HG03039 (cell line): ENCODE measurements around the gene TEX19.
"Not testable (repeated sequence)": the region's sequence is repeated elsewhere in the genome, so short reads cannot be mapped to it uniquely, and the experiment has no call there.

Experiments used
- ATAC-seq: cut with Tn5 transposase; IDR thresholded peaks from one replicate; pipeline ENCODE4 v1.9.1; 2021; ENCODE audit warnings: mild to moderate bottlenecking, moderate library complexity; ENCODE audit not compliant: unreplicated experiment

The TEX19 gene

DNA sequence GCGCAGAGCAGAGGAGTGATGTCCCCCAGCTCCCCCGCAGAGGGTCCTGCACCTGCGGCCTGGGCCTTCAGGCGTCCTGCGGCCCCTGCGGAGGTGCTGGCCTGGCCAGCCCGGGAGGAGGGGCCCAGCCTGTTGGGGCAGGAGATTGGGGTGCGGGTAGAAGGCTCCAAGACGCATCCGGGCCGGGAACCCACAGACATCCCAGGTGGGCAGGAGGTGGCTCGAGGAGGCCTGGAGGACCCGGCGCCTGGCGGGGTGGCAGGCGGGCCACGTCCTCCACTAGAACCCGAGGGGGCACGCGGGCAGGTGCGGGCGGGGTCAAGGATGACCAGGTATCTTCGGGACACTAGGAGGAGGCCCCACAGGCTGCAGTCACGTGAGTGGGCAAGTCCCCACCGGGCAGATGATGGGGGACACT lies 24.8 kb upstream of the TEX19 start:
- ATAC-seq = no peak

DNA sequence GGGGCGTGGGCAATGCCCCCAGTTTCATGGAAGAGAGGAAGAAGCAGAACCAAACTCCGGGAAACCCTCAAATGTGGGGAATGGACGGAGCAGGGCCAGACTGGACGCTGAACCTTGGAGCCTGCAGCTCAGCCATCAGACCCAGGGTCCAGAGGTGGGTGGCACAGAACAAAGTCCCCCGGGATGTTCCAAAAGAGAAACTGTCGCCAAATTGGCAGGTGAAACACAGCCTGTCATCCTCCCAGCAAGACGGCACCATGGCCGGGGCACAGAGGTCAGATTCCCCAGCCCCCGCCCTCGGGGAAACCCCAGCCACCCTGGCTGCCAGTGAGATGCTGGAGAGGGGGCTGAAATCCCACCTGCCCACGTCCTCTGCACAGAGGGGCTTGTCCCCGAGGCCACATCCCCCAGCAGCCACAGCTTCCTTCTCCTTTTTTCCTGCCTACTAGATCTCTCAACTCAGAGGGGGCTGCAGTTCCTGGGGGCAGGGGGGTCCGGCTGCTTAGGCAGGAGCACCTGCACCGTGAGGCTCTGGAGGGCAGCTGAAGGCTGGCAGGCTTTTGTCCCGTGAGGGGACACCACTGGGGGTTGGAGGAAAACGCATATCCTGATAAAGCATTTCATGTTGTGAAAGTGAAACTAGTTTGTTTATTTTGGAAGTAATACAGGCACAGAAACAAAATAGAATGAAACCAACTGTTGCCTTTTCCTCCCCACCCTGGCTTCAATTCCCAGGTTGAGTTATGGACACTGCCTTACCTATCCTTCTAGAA lies 24.2 kb upstream of the TEX19 start:
- no peak for ATAC-seq

- no peak for ATAC-seq
Measured at GRCh38 chr17:82338858-82339633, 20.0 kb upstream of the TEX19 start.

- no peak for ATAC-seq
Measured at GRCh38 chr17:82339634-82340580, 19.1 kb upstream of the TEX19 start.

GRCh38 chr17:82342361-82343079 lies 16.5 kb upstream of the TEX19 start:
- ATAC-seq = no peak

DNA sequence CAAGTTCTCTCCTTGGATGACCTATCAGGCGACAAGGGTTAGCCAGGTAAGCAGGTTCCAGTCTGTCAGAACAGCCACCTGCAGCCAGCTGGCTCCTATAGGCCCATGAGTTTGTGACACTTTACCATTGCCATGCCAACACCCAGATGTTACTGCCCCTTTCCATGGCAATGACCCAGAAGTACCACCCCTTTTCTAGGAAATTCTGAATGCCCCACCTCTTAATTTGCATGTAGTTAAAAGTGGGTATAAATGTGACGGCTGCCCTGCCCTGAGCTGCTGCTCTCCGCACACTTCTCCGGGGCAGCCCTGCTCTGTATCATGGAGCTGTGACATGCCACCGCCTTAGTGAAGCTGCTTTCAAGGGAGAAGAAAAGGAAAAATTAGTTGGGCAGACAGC lies 15.5 kb upstream of the TEX19 start:
- no peak for ATAC-seq

- ATAC-seq = no peak
Measured at GRCh38 chr17:82344175-82344907, 14.7 kb upstream of the TEX19 start.

DNA sequence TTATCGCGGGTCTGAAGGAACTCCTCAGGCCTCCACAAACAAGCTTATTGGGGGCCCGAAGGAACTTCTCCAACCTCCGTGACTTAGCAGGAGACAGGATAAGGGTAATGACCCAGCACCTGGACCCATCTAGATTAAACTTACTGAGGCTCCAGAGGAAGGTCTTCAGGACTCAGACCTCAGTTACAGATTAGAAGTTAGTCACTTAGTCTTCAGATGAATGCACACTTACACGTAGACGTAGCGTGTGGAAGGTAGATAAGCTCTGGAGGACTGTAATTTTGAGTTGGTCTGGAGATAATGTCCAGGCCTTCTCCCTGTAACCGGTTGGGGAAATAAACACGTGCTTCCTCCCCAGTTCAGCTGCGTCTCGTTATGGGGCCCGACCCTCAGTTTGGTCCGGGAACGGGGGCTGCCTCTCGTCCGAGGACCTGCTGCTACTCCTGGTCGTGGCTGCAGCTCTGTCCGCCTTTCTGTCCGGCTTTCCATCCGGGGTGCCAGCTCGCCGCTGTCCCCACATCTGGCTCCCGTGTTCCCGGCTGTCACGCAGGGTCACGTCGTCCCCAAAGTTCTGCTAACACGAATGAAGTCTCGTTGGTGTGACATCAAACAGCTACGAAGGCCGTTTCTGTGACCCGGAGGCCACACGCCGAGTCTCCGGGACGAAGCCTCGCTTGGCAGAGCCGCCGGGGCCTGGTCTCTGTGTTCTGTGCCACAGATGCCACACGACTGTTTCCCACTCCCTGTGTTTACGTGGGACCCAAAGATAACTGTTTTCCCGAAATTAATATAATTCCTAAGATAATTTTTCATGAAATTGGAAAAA lies 13.7 kb upstream of the TEX19 start:
- ATAC-seq = no peak

GRCh38 chr17:82346342-82347300 lies 12.4 kb upstream of the TEX19 start:
- no peak for ATAC-seq

GRCh38 chr17:82347994-82348393 lies 11.1 kb upstream of the TEX19 start:
- not testable (repeated sequence) for ATAC-seq

- no peak for ATAC-seq
Measured at GRCh38 chr17:82348434-82348833, 10.6 kb upstream of the TEX19 start.

- ATAC-seq = no peak
Measured at GRCh38 chr17:82348866-82349265, 10.2 kb upstream of the TEX19 start.

DNA sequence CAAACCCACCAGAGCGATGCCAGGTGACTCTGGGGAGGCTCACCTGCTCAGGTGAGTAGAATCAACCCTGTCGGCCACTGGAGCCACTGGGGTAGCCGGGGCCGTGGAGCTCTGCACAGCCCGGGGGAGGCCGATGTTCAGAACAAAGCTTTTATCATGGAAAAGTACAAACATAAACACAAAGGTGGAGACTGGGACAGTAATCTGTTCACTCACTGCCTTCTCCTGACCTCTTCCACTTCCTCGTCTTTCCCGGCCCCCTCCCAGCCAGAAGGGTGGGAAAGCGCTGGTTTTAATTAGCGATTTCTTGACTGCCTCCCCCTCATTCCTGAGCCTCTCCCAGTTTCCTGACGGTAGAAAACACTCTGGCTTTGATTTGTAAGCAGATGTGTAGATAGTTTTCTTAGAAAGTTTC lies 9.8 kb upstream of the TEX19 start:
- ATAC-seq = no peak

DNA sequence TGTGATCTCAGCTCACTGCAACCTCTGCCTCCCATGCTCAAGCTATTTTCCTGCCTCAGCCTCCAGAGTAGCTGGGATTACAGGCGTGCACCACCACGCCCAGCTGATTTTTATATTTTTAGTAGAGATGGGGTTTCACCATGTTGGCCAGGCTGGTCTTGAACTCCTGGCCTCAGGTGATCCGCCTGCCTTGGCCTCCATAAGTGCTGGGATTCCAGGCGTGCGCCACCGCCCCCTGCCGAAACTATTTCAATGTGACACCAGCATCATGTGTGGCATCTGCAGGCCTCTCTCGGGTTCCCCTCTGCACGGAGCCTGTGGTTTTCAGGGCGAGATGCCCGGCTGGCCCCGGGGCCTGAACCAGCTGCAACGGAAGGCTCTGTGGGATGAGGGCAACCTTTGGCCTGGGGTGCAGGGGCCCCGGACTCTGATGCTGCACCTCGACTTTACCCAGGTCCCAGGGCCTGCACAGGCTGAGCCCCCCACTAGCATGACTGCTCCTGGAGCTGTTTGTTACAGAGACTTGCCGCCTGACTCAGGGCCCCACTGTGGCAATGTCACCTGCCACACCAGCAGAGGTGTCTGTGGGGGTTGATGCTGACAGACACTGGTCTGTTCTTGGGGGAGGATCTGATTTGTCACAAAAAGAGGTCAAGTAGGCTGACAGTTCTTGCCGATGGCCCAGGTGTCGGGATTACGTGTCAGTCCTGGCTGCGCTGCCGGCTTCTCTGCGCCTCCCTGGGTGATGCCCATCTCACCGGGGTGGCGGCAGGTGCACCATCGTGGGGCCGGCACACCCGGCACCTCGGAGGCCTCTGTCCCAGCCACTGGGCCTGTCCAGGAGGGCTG lies 8.6 kb upstream of the TEX19 start:
- ATAC-seq = no peak

DNA sequence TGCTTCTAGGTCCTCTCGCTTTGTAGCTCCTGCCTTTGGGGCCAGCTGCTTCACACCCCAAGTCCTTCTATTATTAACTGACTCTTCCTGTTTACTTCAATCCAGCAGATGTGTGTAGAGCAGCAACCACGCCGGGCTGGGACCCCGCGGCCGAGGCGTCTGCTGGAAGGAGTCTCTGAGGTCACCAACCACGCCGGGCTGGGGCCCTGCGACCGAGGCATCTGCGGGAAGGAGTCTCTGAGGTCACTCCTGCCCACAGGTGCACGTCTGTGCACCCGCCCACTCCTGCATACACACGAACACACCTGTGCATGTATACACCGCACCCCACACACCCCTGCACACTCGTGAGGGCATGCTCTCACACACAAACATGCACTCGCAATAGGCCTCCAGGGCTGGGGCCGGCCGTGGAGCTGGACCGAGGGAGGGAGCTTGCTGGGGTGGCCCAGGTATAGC lies 7.8 kb upstream of the TEX19 start:
- ATAC-seq = no peak

- ATAC-seq = no peak
Measured at GRCh38 chr17:82351713-82352488, 7.1 kb upstream of the TEX19 start.
